ENCODE results near the gene RUNDC1.

Gene RUNDC1

DNA sequence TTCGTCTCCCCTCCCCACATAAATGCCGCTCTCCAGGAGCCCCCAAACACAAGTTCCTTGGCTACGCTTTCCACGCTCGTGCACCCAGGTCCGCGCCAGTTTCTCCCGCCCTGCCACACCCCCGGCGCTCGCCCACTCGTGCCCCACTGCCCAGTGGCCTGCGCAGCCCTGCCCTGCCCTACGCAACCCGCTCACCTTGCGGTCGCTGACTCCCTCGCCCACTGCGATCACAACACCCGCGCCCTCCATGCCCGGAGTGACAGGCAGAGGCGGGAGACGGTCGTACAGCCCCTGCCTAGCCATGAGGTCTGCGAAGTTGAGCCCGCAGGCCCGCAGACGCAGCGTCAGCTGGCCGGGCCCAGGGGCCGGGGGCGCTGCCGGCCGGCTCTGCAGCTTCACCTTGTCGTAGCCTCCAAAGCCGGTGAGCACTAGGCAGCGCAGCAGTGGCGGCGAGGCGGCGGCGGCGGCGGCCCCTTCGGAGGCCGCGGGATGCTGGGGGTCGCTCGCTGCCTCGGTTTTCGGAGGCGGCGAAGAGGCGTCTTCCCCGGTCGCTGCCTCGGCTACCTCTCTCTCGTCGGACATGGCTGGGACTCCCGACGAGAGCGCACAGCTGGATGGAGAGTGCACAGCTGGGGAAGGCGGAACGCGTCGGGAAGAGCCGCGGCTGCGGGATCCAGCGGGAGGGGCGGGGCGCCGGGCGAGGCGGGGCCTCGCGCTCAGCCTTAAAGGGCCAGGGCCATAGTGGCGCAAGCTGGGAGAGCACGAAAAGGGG is 41.6 kb downstream of the RUNDC1 start, which contains the start of gene VAT1:
VAT1 (minus strand) TSS at position 645 of the 772 bp plus-strand sequence; CDS start at position 582, 63 bp downstream.
- CTCF ChIA-PET = interaction anchor here (0.7 to 0.9 kb wide), 3 partner anchors 17 to 318 kb away, joined by 4 to 7 read pairs (median 4); no protein-coding TSS in a partner anchor
- H3K36me3 ChIP-seq (ENCODE audit: control insufficient read depth in 2 of 2, insufficient read depth in 1 of 2, low read length in 2 of 2) = peaks cover 0 to 15% of the 10 kb centered on the region in 2 experiments; a peak in 2 of 3 replicates
- H3K4me3 ChIP-seq (ENCODE audit: low read depth, low read length) = peak within 1 kb of the TSS; percentile 96
- H3K9me3 ChIP-seq (ENCODE audit: control insufficient read depth, insufficient read depth, low read depth, low read length) = no peaks in the 10 kb centered on the region
- POLR2A ChIA-PET = interaction anchor here (0.5 to 3.0 kb wide), 10 partner anchors 10 to 294 kb away, joined by 3 to 36 read pairs (median 5); partner anchors contain the start of gene RPL27
- peaks cover 12% of the 10 kb centered on the region for H3K4me1 ChIP-seq (ENCODE audit: control insufficient read depth, insufficient read depth, low read length)
- H3K27ac ChIP-seq (ENCODE audit: extremely low read depth, low read depth, low read length) = peak within 1 kb of the TSS; percentile 76
- peak; percentile 41; the same call in 1 of the 2 replicates for TF ChIP-seq YY1 (tag by site-specific recombination; IDR thresholded peaks at IDR 0.05)
- TF ChIP-seq, protein P1, sequence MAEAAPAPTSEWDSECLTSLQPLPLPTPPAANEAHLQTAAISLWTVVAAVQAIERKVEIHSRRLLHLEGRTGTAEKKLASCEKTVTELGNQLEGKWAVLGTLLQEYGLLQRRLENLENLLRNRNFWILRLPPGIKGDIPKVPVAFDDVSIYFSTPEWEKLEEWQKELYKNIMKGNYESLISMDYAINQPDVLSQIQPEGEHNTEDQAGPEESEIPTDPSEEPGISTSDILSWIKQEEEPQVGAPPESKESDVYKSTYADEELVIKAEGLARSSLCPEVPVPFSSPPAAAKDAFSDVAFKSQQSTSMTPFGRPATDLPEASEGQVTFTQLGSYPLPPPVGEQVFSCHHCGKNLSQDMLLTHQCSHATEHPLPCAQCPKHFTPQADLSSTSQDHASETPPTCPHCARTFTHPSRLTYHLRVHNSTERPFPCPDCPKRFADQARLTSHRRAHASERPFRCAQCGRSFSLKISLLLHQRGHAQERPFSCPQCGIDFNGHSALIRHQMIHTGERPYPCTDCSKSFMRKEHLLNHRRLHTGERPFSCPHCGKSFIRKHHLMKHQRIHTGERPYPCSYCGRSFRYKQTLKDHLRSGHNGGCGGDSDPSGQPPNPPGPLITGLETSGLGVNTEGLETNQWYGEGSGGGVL (tag by site-specific recombination; IDR thresholded peaks at IDR 0.05) = no peak; the same call in 1 of the 2 replicates
- TF ChIP-seq, protein P2, sequence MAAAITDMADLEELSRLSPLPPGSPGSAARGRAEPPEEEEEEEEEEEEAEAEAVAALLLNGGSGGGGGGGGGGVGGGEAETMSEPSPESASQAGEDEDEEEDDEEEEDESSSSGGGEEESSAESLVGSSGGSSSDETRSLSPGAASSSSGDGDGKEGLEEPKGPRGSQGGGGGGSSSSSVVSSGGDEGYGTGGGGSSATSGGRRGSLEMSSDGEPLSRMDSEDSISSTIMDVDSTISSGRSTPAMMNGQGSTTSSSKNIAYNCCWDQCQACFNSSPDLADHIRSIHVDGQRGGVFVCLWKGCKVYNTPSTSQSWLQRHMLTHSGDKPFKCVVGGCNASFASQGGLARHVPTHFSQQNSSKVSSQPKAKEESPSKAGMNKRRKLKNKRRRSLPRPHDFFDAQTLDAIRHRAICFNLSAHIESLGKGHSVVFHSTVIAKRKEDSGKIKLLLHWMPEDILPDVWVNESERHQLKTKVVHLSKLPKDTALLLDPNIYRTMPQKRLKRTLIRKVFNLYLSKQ (tag by site-specific recombination; IDR thresholded peaks at IDR 0.05; ENCODE audit: borderline replicate concordance) = no peak
- TF ChIP-seq ZNF140 (tag by site-specific recombination; IDR thresholded peaks at IDR 0.05) = no peak
- TF ChIP-seq ZNF830 (tag by site-specific recombination; IDR thresholded peaks at IDR 0.05; ENCODE audit: low read depth) = no peak
- peak; percentile 97 for TF ChIP-seq IKZF3 (tag by site-specific recombination; IDR thresholded peaks at IDR 0.05)
- TF ChIP-seq ZNF174 (tag by site-specific recombination; IDR thresholded peaks at IDR 0.05) = no peak
- peak; percentile 59; the same call in 1 of the 2 replicates for TF ChIP-seq ZNF561 (tag by site-specific recombination; IDR thresholded peaks at IDR 0.05; ENCODE audit: borderline replicate concordance)
- no peak for TF ChIP-seq ZNF114 (tag by site-specific recombination; IDR thresholded peaks at IDR 0.05)
- TF ChIP-seq ZNF623 (tag by site-specific recombination; IDR thresholded peaks at IDR 0.05) = no peak
- TF ChIP-seq ZNF302 (tag by site-specific recombination; IDR thresholded peaks at IDR 0.05; ENCODE audit: low read depth) = no peak
- TF ChIP-seq ZNF2 (tag by site-specific recombination; IDR thresholded peaks at IDR 0.05) = peak; percentile 81
- TF ChIP-seq, protein P3, sequence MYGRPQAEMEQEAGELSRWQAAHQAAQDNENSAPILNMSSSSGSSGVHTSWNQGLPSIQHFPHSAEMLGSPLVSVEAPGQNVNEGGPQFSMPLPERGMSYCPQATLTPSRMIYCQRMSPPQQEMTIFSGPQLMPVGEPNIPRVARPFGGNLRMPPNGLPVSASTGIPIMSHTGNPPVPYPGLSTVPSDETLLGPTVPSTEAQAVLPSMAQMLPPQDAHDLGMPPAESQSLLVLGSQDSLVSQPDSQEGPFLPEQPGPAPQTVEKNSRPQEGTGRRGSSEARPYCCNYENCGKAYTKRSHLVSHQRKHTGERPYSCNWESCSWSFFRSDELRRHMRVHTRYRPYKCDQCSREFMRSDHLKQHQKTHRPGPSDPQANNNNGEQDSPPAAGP (tag by site-specific recombination; IDR thresholded peaks at IDR 0.05) = no peak
- TF ChIP-seq ZNF660 (tag by site-specific recombination; IDR thresholded peaks at IDR 0.05) = 0 out of 2 replicates have a peak, but pooled peaks have one; percentile 51
- peak; percentile 89 for TF ChIP-seq ZBTB17 (tag by site-specific recombination; IDR thresholded peaks at IDR 0.05)
- TF ChIP-seq KLF7 (tag by site-specific recombination; IDR thresholded peaks at IDR 0.05; ENCODE audit: borderline replicate concordance) = 0 out of 2 replicates have a peak, but pooled peaks have one; percentile 14
- peak; percentile 78 for TF ChIP-seq ZNF596 (tag by site-specific recombination; IDR thresholded peaks at IDR 0.05)
- TF ChIP-seq ZNF394 (tag by site-specific recombination; IDR thresholded peaks at IDR 0.05; ENCODE audit: borderline replicate concordance) = peak; percentile 64; the same call in 1 of the 2 replicates
- TF ChIP-seq SP2 (tag by site-specific recombination; IDR thresholded peaks at IDR 0.05) = peak; percentile 74
- TF ChIP-seq, protein P4, sequence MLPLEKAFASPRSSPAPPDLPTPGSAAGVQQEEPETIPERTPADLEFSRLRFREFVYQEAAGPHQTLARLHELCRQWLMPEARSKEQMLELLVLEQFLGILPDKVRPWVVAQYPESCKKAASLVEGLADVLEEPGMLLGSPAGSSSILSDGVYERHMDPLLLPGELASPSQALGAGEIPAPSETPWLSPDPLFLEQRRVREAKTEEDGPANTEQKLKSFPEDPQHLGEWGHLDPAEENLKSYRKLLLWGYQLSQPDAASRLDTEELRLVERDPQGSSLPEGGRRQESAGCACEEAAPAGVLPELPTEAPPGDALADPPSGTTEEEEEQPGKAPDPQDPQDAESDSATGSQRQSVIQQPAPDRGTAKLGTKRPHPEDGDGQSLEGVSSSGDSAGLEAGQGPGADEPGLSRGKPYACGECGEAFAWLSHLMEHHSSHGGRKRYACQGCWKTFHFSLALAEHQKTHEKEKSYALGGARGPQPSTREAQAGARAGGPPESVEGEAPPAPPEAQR (tag by site-specific recombination; IDR thresholded peaks at IDR 0.05) = no peak
- TF ChIP-seq SP3 (tag by site-specific recombination; IDR thresholded peaks at IDR 0.05) = peak; percentile 69
- TF ChIP-seq, protein P5, sequence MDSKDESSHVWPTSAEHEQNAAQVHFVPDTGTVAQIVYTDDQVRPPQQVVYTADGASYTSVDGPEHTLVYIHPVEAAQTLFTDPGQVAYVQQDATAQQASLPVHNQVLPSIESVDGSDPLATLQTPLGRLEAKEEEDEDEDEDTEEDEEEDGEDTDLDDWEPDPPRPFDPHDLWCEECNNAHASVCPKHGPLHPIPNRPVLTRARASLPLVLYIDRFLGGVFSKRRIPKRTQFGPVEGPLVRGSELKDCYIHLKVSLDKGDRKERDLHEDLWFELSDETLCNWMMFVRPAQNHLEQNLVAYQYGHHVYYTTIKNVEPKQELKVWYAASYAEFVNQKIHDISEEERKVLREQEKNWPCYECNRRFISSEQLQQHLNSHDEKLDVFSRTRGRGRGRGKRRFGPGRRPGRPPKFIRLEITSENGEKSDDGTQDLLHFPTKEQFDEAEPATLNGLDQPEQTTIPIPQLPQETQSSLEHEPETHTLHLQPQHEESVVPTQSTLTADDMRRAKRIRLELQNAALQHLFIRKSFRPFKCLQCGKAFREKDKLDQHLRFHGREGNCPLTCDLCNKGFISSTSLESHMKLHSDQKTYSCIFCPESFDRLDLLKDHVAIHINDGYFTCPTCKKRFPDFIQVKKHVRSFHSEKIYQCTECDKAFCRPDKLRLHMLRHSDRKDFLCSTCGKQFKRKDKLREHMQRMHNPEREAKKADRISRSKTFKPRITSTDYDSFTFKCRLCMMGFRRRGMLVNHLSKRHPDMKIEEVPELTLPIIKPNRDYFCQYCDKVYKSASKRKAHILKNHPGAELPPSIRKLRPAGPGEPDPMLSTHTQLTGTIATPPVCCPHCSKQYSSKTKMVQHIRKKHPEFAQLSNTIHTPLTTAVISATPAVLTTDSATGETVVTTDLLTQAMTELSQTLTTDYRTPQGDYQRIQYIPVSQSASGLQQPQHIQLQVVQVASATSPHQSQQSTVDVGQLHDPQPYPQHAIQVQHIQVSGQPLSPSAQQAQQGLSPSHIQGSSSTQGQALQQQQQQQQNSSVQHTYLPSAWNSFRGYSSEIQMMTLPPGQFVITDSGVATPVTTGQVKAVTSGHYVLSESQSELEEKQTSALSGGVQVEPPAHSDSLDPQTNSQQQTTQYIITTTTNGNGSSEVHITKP (tag by site-specific recombination; IDR thresholded peaks at IDR 0.05) = peak; percentile 53; the same call in 1 of the 2 replicates
- 0 out of 2 replicates have a peak, but pooled peaks have one; percentile 34 for TF ChIP-seq ZNF501 (tag by site-specific recombination; IDR thresholded peaks at IDR 0.05)
- TF ChIP-seq GLIS2 (tag by site-specific recombination; IDR thresholded peaks at IDR 0.05) = peak; percentile 53; the same call in 1 of the 2 replicates
- no peak for TF ChIP-seq ZNF768 (tag by site-specific recombination; IDR thresholded peaks at IDR 0.05)
- 0 out of 2 replicates have a peak, but pooled peaks have one; percentile 13 for TF ChIP-seq ZNF324 (tag by site-specific recombination; IDR thresholded peaks at IDR 0.05)
- peak; percentile 97 for TF ChIP-seq EGR2 (tag by site-specific recombination; IDR thresholded peaks at IDR 0.05; ENCODE audit: low read depth)

Data from HEK293 (cell line).